GM21360 (cell line): Measurements from ENCODE around the gene ZSWIM8.

Experiments used
- ATAC-seq: cut with Tn5 transposase; IDR thresholded peaks from one replicate; pipeline ENCODE4 v1.9.1; 2021; ENCODE audit warnings: mild to moderate bottlenecking, moderate library complexity; ENCODE audit not compliant: unreplicated experiment

The ZSWIM8 gene

DNA sequence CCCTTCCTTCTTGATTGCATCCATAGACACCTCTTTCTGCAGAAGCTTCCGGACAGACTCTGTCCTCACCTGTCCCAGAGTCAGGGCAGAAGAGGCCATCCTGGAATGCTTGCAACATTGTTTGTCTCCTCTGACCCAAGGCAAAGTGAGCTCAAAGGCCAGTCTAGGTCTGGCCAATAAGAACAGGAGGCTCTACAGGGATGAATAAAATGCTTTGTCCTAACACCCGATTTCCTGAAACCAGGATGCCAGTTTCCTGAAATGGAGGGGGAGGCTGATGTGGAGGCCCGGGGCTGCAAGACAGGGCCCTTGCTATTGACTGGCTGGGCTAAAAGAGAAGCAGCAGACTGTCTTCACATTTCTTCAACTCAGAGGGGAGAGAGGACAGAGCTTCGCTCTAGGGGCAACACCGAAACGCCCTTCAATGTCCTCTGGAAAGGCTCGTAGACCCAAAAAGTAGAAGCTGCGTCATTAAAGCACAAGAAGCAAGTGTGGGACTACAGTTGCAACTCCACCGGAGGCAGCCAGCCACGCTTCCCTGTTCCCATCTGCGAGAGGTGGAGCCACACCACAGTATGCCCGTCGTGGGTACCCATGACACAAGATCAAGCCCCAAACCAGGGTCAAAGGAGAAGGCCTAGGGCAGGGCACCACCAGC, 55.1 kb downstream of the ZSWIM8 start:
- ATAC-seq: no peak

DNA sequence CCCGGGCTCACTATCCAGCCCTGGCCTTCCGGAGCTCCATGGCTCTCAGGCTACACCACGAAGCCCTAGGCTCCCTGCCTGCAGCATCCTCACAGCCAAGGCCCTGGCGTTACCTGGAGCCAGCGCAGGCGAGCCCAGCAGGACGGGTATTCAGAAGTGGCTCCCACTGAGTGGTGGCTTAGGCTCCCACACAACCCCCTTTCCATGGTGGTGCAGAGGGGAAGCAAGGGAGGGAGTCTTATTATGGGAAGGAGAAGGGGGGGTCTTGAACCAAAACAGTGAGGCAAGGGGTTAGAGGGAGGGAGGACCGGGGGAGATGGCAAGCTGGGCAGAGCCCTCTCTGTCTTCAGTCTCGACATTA, 55.6 kb downstream of the ZSWIM8 start:
- ATAC-seq: no peak

DNA sequence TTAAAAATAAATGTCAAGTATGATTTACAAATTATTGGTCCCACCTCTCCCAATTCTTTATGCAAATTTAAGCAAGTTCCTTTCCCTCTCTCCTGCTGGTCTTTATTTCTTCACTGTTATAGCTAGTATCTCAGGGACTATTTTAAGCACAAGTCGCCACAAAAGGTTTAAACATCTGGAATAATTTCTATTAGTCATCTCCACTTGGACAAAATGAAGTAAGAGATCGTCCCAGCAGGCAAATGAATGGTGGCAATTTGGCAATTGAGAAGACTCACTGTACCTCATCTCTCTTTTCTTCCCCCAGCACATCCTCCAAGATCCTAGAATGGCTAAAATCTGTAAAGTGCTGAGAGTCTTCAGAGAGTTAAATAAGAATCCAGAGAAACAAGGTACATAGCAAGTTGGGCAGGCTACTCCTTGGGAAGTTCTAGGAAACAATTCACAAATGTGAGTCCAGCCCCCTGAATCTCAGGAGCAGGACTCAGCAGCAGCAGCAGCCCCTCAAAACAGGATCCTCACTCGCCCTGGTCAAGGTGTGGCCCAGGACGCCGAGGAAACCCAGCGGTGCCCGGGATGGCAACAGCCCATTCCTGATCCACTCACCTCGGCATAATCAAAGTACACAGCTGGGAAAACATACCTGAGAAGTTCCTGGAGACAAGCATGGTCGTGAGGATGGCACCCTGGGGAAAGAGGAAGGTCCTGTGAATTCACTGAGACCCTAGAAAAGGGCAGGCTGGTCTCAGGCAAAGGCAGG, 56.3 kb downstream of the ZSWIM8 start:
- no peak for ATAC-seq

DNA sequence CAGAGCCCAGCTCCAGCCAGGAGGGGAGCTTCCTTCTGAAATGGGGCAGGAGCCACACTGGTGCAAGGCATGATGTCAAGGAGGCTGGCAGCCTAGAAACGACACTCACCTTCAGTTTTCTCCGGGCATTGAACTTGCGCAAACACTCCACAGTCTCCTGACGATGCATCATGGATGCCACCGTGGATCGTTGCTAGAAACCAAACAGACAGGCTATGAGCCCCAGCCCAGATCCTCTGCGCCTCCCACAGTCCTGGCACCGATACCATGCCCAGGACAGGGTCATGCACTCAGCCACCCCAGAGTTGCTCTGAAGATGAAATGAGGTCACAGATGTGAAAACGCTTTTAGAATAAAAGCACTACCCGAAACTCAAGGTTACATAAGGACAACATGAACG, 56.9 kb downstream of the ZSWIM8 start:
- no peak for ATAC-seq

DNA sequence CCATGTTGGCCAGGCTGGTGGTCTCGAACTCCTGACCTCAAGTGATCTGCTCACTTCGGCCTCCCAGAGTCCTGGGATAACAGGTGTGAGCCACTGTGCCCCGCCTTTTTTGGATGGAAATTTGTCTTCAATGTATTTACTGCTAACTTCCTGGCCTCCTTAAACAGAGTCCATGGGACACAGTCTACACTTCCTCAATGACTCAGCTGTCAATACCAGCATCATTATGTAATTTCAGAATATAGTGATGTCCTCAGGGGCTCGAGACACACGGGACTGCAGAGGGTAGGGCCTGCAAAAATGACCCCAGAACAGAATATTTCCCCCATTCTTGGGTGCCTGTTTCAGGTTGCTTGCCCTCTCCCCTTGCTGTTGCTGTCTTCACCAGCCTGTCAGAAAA, 57.9 kb downstream of the ZSWIM8 start:
- no peak for ATAC-seq

DNA sequence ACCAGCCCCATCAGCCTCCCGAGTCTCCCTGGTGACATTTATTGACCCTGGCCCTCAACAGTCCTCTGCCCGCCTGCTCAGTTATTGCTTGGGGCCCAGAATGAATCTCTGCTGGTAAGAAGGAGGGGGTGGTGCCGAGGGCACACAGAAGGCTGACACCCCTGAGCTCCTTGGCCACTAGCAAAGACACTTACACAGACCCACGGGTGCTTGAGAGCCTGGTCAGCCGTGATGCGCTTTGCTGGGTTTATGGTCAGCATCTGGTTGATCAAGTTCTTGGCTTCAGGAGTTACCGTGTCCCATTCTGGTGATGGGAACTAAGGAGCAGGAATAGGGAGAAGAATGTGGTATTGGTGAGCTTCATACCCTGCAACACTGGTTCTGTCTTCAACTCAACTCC, 61.6 kb downstream of the ZSWIM8 start:
- ATAC-seq: no peak

DNA sequence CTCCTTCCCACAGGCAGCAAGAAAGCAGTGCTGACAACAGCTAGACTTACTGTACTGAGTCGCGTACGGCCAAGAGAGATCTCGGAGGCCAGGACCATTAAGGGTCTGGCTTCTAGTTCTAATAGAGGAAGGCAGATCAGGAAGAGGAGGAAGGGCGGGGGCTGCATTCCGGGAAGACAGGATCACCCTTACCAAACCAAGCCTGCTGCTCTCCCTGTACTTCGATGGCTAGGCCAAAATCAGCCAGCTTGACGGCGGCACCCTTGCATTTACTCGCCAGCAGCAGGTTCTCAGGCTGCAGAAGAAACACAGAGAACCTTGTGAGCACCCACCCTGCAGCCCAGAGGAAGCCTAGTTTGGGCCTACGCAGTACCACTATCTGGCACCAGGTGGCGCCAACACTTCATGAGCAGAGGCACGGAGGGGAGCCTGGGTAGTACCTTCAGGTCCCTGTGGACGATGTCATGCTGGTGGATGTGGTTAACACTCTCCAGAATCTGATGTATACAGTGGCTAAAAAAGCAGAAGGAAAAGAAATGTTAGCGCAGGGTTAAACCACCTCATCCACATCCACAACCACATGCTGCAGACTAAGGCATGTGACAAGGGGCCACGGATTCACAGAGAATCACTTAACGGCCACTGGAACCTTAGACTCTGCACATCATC, 63.5 kb downstream of the ZSWIM8 start:
- ATAC-seq: peak; percentile 85

DNA sequence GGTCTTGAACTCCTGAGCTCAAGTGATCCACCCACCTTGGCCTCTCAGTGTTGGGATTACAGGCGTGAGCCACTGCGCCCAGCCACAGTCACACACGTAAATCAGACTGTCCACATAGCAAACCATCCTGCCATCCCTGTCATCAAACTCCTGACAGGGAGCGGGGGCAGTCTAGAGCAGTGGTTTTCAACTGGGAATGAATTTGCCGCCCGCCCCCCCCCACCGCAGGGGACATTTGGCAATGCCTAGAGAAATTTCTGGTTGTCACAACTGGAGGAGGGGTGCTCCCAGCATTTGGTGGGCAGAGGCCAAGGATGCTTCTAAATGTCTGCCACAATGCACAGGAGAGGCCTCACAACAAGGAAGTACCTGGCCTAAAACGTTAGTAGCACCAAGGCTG, 64.8 kb downstream of the ZSWIM8 start:
- ATAC-seq: no peak

DNA sequence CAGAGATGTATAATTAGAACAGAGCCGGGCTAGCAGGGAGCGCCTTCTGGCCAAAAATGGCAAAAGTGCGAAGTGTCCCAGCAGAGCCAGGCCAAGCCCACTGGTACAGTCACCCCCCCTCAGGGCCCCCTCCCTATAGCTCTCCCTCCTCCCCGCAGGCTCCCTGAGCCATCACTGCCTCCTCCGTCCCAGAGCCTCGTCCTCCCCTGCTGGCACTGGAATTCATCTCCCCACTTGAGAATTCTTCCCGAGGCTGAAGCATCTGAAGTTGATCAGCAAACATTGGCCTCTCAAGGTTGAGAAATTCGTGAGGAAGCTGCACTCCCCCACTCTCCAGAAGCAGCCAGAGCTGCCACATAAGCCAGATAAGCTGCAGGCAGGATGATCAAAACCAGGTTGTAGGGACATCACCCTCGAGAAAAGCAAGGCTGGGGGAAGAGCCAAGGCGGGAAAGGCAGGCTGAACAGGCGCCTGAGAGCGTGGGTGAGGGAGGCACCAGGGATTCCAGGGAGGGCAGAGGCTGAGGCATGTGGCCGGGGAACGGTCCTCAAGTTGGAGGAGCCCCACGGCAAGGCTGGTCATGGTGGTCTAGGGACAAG, 65.6 kb downstream of the ZSWIM8 start:
- no peak for ATAC-seq
